HEK293 (cell line): ENCODE measurements around the gene PHPT1.

ENCODE experiments used
- AEBP2 ChIP-seq: fragments of 450-650 bp; formaldehyde crosslinking; IDR thresholded peaks from 2 replicates; pipeline ENCODE4 v1.5.1; 2016; ENCODE audit warnings: missing biosample characterization, missing genetic modification characterization, borderline replicate concordance
- GLIS1 ChIP-seq: fragments of 450-650 bp; formaldehyde crosslinking; IDR thresholded peaks from 2 replicates; pipeline ENCODE4 v1.5.1; 2016; ENCODE audit warnings: missing biosample characterization, missing genetic modification characterization
- HOXD13 ChIP-seq: sonication (generic); formaldehyde crosslinking; IDR thresholded peaks from 2 replicates; pipeline ENCODE4 v1.8.0; 2022; ENCODE audit warnings: missing genetic modification reagents, borderline replicate concordance
- KLF16 ChIP-seq: fragments of 450-650 bp; formaldehyde crosslinking; IDR thresholded peaks from 2 replicates; pipeline ENCODE4 v1.5.1; 2017; ENCODE audit warnings: missing biosample characterization, missing genetic modification characterization
- KLF7 ChIP-seq: fragments of 450-650 bp; formaldehyde crosslinking; IDR thresholded peaks from 2 replicates; pipeline ENCODE4 v1.5.1; 2016; ENCODE audit warnings: missing biosample characterization, missing genetic modification characterization, borderline replicate concordance
- PRDM10 ChIP-seq: fragments of 450-650 bp; formaldehyde crosslinking; IDR thresholded peaks from 2 replicates; pipeline ENCODE4 v1.5.1; 2016; ENCODE audit warnings: missing biosample characterization, missing genetic modification characterization
- SCRT1 ChIP-seq: fragments of 450-650 bp; formaldehyde crosslinking; IDR thresholded peaks from 2 replicates; pipeline ENCODE4 v1.5.1; 2016; ENCODE audit warnings: missing biosample characterization, missing genetic modification characterization, borderline replicate concordance
- ZFP37 ChIP-seq: fragments of 450-650 bp; formaldehyde crosslinking; IDR thresholded peaks from 2 replicates; pipeline ENCODE4 v1.5.1; 2016; ENCODE audit warnings: missing biosample characterization, missing genetic modification characterization
- ZNF112 ChIP-seq: fragments of 450-650 bp; formaldehyde crosslinking; IDR thresholded peaks from 2 replicates; pipeline ENCODE4 v1.5.0; 2017; ENCODE audit warnings: missing biosample characterization, missing genetic modification characterization
- ZNF114 ChIP-seq: fragments of 450-650 bp; formaldehyde crosslinking; IDR thresholded peaks from 2 replicates; pipeline ENCODE4 v1.5.0; 2017; ENCODE audit warnings: missing biosample characterization, missing genetic modification characterization
- ZNF121 ChIP-seq: fragments of 450-650 bp; formaldehyde crosslinking; IDR thresholded peaks from 2 replicates; pipeline ENCODE4 v1.5.1; 2016; ENCODE audit warnings: missing biosample characterization, missing genetic modification characterization
- ZNF184 ChIP-seq: fragments of 450-650 bp; IDR thresholded peaks from 2 replicates; pipeline ENCODE4 v1.5.1; 2018; ENCODE audit warnings: missing biosample characterization, mild to moderate bottlenecking, missing genetic modification characterization
- ZNF274 ChIP-seq, 2 experiments: fragments of 200-500 bp in 1 of 2; fragments of 450-650 bp in 1 of 2; sonication (Bioruptor generic) in 1 of 2; formaldehyde crosslinking in 1 of 2; IDR thresholded peaks; 2 replicates each; pipeline versions ENCODE4 v1.5.1 to v1.6.1; 2014 to 2016; ENCODE audit warnings: borderline replicate concordance in 1 of 2, inconsistent platforms in 1 of 2, low read length in 1 of 2, missing biosample characterization in 1 of 2, missing genetic modification characterization in 1 of 2
- ZNF350 ChIP-seq: fragments of 450-650 bp; formaldehyde crosslinking; IDR thresholded peaks from 2 replicates; pipeline ENCODE4 v1.5.0; 2017; ENCODE audit warnings: missing biosample characterization, mild to moderate bottlenecking, missing genetic modification characterization
- ZNF600 ChIP-seq: fragments of 450-650 bp; formaldehyde crosslinking; IDR thresholded peaks from 2 replicates; pipeline ENCODE4 v1.5.1; 2016; ENCODE audit warnings: missing biosample characterization, missing genetic modification characterization
- ZNF610 ChIP-seq: fragments of 450-650 bp; formaldehyde crosslinking; IDR thresholded peaks from 2 replicates; pipeline ENCODE4 v1.5.1; 2016; ENCODE audit warnings: missing biosample characterization, missing genetic modification characterization, borderline replicate concordance
- ZNF658 ChIP-seq: fragments of 450-650 bp; formaldehyde crosslinking; IDR thresholded peaks from 2 replicates; pipeline ENCODE4; 2016; ENCODE audit warnings: missing biosample characterization, missing genetic modification characterization
- ZNF692 ChIP-seq: fragments of 450-650 bp; formaldehyde crosslinking; IDR thresholded peaks from 2 replicates; pipeline ENCODE4 v1.5.1; 2016; ENCODE audit warnings: missing biosample characterization, missing genetic modification characterization
- TF ChIP-seq, protein P1 (sequence below): fragments of 450-650 bp; formaldehyde crosslinking; IDR thresholded peaks from 2 replicates; pipeline ENCODE4 v1.5.1; 2016; ENCODE audit warnings: missing biosample characterization, missing genetic modification characterization
- TF ChIP-seq, protein P2 (sequence below): fragments of 450-650 bp; formaldehyde crosslinking; IDR thresholded peaks from 2 replicates; pipeline ENCODE4 v1.5.1; 2016; ENCODE audit warnings: missing biosample characterization, missing genetic modification characterization
- TF ChIP-seq, protein P3 (sequence below): fragments of 450-650 bp; formaldehyde crosslinking; conservative IDR thresholded peaks from 2 replicates; pipeline ENCODE4 v1.5.1; 2016; ENCODE audit warnings: low read depth, missing biosample characterization, missing genetic modification characterization

PHPT1 gene

DNA sequence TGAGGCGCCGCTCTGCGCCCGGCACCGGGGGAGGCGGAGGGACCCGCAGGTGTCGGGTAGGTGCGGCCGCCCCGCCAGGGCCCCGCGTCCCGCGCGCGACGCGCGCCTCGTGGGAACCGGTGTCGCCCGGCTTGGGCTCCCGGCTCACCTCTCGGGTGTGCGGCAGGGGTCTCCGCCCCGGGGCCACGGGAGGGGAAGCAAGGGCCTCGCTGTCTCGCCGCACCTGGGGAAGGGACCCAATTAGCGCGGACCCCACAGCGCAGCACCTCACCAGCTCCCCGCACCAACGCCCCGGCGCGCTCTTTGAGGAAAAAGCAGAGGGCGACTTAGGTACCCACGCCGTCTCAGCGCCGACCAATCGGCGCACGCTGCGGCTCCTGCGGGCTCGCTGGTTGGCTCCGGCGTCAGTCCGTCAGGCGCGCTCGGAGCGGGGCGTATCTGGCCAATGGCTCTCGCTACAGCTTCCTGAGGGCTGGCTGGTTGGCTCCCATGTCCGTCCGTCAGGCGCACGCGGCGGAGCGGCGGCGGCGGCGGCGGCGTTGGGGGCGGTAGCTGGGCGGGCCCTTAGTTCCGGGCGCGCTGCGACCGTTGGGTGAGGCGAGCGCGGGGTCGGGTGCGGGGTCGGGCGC lies 36.9 kb downstream of the PHPT1 start, which contains the start of gene TRAF2 (continued):
- peak; percentile 76; the same call in 1 of the 2 replicates for TF ChIP-seq ZNF692 (tag by site-specific recombination)
- TF ChIP-seq ZFP37, result no peak
- TF ChIP-seq ZNF112, result no peak
- TF ChIP-seq ZNF184, result 0 out of 2 replicates have a peak, but pooled peaks have one; percentile 20
- TF ChIP-seq, protein P1, sequence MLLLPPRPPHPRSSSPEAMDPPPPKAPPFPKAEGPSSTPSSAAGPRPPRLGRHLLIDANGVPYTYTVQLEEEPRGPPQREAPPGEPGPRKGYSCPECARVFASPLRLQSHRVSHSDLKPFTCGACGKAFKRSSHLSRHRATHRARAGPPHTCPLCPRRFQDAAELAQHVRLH (tag by site-specific recombination), result no peak
- no peak for TF ChIP-seq ZNF350 (tag by site-specific recombination)
- TF ChIP-seq, protein P2, sequence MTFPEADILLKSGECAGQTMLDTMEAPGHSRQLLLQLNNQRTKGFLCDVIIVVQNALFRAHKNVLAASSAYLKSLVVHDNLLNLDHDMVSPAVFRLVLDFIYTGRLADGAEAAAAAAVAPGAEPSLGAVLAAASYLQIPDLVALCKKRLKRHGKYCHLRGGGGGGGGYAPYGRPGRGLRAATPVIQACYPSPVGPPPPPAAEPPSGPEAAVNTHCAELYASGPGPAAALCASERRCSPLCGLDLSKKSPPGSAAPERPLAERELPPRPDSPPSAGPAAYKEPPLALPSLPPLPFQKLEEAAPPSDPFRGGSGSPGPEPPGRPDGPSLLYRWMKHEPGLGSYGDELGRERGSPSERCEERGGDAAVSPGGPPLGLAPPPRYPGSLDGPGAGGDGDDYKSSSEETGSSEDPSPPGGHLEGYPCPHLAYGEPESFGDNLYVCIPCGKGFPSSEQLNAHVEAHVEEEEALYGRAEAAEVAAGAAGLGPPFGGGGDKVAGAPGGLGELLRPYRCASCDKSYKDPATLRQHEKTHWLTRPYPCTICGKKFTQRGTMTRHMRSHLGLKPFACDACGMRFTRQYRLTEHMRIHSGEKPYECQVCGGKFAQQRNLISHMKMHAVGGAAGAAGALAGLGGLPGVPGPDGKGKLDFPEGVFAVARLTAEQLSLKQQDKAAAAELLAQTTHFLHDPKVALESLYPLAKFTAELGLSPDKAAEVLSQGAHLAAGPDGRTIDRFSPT (tag by site-specific recombination), result peak; percentile 78
- no peak for TF ChIP-seq ZNF600
- no peak for TF ChIP-seq HOXD13
- no peak for TF ChIP-seq ZNF658 (tag by site-specific recombination)
- TF ChIP-seq PRDM10 (tag by site-specific recombination), result no peak
- TF ChIP-seq ZNF114 (tag by site-specific recombination), result no peak
- peak; percentile 46; the same call in 1 of the 2 replicates for TF ChIP-seq KLF16 (tag by site-specific recombination)
- no peak for TF ChIP-seq SCRT1
- TF ChIP-seq AEBP2 (tag by site-specific recombination), result no peak
- no peak for TF ChIP-seq ZNF121 (tag by site-specific recombination)
- TF ChIP-seq KLF7 (tag by site-specific recombination), result peak; percentile 44; the same call in 1 of the 2 replicates
- TF ChIP-seq, protein P3, sequence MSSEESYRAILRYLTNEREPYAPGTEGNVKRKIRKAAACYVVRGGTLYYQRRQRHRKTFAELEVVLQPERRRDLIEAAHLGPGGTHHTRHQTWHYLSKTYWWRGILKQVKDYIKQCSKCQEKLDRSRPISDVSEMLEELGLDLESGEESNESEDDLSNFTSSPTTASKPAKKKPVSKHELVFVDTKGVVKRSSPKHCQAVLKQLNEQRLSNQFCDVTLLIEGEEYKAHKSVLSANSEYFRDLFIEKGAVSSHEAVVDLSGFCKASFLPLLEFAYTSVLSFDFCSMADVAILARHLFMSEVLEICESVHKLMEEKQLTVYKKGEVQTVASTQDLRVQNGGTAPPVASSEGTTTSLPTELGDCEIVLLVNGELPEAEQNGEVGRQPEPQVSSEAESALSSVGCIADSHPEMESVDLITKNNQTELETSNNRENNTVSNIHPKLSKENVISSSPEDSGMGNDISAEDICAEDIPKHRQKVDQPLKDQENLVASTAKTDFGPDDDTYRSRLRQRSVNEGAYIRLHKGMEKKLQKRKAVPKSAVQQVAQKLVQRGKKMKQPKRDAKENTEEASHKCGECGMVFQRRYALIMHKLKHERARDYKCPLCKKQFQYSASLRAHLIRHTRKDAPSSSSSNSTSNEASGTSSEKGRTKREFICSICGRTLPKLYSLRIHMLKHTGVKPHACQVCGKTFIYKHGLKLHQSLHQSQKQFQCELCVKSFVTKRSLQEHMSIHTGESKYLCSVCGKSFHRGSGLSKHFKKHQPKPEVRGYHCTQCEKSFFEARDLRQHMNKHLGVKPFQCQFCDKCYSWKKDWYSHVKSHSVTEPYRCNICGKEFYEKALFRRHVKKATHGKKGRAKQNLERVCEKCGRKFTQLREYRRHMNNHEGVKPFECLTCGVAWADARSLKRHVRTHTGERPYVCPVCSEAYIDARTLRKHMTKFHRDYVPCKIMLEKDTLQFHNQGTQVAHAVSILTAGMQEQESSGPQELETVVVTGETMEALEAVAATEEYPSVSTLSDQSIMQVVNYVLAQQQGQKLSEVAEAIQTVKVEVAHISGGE (tag by site-specific recombination), result peak; percentile 84
- TF ChIP-seq GLIS1 (tag by site-specific recombination), result peak; percentile 16; the same call in 1 of the 2 replicates
- TF ChIP-seq ZNF610 (tag by site-specific recombination), result no peak; the same call in 1 of the 2 replicates
- TF ChIP-seq ZNF274 (IDR thresholded peaks at IDR 0.05; ENCODE audit: low read length), result no peak
- no peak for TF ChIP-seq ZNF274 (tag by site-specific recombination; IDR thresholded peaks at IDR 0.05; ENCODE audit: borderline replicate concordance)
